OCI-LY7 (cell line): Measurements from ENCODE around the gene PRKN. TPM values are rescaled to one million over a fixed set of nuclear protein-coding genes. Genes with fewer than 3 reads are reported as not detected.

Experiments
- BruUV-seq: library from RNA; stranded (reverse); fragments of 400-500 nt; replicated peaks from 2 replicates; lab custom pipeline; 2021; lab: Mats Ljungman, UMichigan
- CTCF ChIA-PET: fragments of 300-600 bp; sonication (Branson Sonifier 250); formaldehyde crosslinking; loops from one replicate; lab custom pipeline; 2022; ENCODE audit warnings: antibody characterized with exemption; ENCODE audit not compliant: unreplicated experiment; lab: Charles Lee
- POLR2A ChIA-PET: fragments of 300-600 bp; sonication (Branson Sonifier 250); formaldehyde crosslinking; loops from one replicate; lab custom pipeline; 2022; ENCODE audit warnings: antibody characterized with exemption; lab: Charles Lee
- DNase-seq: peaks from one replicate; pipeline ENCODE4 v3.0.0-alpha.2; 2015; ENCODE audit warnings: low spot score
- H2AFZ ChIP-seq: fragments of 200-600 bp; sonication (generic), shearing (Covaris generic); 2 replicates; pipeline ENCODE4 v1.6.1; 2014; ENCODE audit warnings: mild to moderate bottlenecking, antibody characterized with exemption, low read length, moderate library complexity
- H3K27ac ChIP-seq: fragments of 200-600 bp; sonication (generic); 2 replicates; pipeline ENCODE4 v1.5.1; 2014; ENCODE audit warnings: mixed run types, low read depth, mild to moderate bottlenecking, moderate library complexity, low read length, inconsistent platforms; ENCODE audit not compliant: poor library complexity, severe bottlenecking
- H3K36me3 ChIP-seq: fragments of 200-600 bp; sonication (generic); 2 replicates; pipeline ENCODE4 v1.6.1; 2014; ENCODE audit warnings: mild to moderate bottlenecking, antibody characterized with exemption, low read length, moderate library complexity, mixed read lengths; ENCODE audit not compliant: insufficient read depth
- H3K4me1 ChIP-seq: fragments of 200-600 bp; sonication (generic); 2 replicates; pipeline ENCODE4 v1.5.1; 2014; ENCODE audit warnings: mild to moderate bottlenecking, low read length; ENCODE audit not compliant: insufficient read depth, poor library complexity, severe bottlenecking
- H3K4me2 ChIP-seq: fragments of 200-600 bp; sonication (generic); 2 replicates; pipeline ENCODE4 v1.6.1; 2014; ENCODE audit warnings: mild to moderate bottlenecking, low read length
- H3K4me3 ChIP-seq: fragments of 200-600 bp; sonication (generic); 2 replicates; pipeline ENCODE4 v1.5.1; 2014; ENCODE audit warnings: mild to moderate bottlenecking, low read depth, low read length; ENCODE audit not compliant: poor library complexity, severe bottlenecking
- H3K79me2 ChIP-seq: fragments of 200-600 bp; sonication (generic); 2 replicates; pipeline ENCODE4 v1.6.1; 2016; ENCODE audit warnings: low read depth, mild to moderate bottlenecking, low read length, moderate library complexity, mixed read lengths; ENCODE audit not compliant: insufficient read depth
- H3K9me2 ChIP-seq: fragments of 200-600 bp; sonication (generic); 2 replicates; pipeline ENCODE4 v1.6.1; 2016; ENCODE audit warnings: mild to moderate bottlenecking, low read length, mixed read lengths; ENCODE audit not compliant: insufficient read depth
- H3K9me3 ChIP-seq: fragments of 200-600 bp; sonication (generic); 2 replicates; pipeline ENCODE4 v1.6.1; 2014; ENCODE audit warnings: mild to moderate bottlenecking, mixed run types, low read length, mixed read lengths
- H4K20me1 ChIP-seq: fragments of 200-600 bp; sonication (generic); 2 replicates; pipeline ENCODE4 v1.6.1; 2014; ENCODE audit warnings: mild to moderate bottlenecking, antibody characterized with exemption, low read length, moderate library complexity, mixed read lengths; ENCODE audit not compliant: insufficient read depth
- EZH2phosphoT487 ChIP-seq: fragments of 200-600 bp; sonication (generic); IDR thresholded peaks from 2 replicates; pipeline ENCODE4 v1.6.1; 2018; ENCODE audit warnings: low read depth, borderline replicate concordance, mild to moderate bottlenecking, mixed run types, antibody characterized with exemption, low read length, moderate library complexity, mixed read lengths
- intact Hi-C: fragments of 100-400 bp; cut with micrococcal nuclease; formaldehyde crosslinking; loops from one replicate; pipeline ENCODE4 v1.10.0; 2022; ENCODE audit not compliant: unreplicated experiment
- total RNA-seq, 2 experiments: library from RNA; depleted of rRNA in 1 of 2; stranded (reverse); fragments of >200 nt in 1 of 2; shearing (Covaris generic) in 1 of 2; gene quantifications; 2 replicates each; pipeline ENCODE4 v1.2.3, GENCODE V29; 2014 to 2022
- TF ChIP-seq, protein P1 (sequence below): fragments of 200-600 bp; sonication (generic); conservative IDR thresholded peaks from 2 replicates; pipeline ENCODE4 v1.5.1; 2014; ENCODE audit warnings: mild to moderate bottlenecking, antibody characterized with exemption, low read length, moderate library complexity, mixed read lengths

PRKN gene
- total RNA-seq, 2 experiments from 2014 or later = 1.3 to 2.0 TPM

DNA sequence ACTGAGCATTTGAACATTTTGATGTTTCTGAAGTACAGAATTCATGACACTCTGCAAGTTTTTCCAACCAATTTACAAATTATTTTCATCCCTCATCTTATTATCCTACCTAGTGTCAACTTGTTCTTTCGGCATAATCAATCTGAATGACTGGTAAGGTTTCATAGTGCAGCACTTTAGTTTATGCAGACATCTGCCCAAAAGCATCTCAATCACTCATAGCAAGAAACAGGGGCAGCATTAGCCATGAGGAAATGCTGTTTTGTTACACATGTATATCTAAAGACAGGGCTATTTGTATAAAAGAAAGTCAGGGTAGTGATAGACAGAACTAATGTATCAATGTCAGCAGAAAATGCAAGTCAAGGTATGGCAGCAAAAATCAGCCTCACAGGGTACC, 1075.6 kb downstream of the PRKN start:
- POLR2A ChIA-PET = no interaction called here
- BruUV-seq = no TSS peak
- H3K4me2 ChIP-seq = no peak overlapping the region
- H3K4me1 ChIP-seq = no peaks in the 10 kb centered on the region
- H3K9me3 ChIP-seq = no peaks in the 10 kb centered on the region
- no peaks in the 10 kb centered on the region for H3K36me3 ChIP-seq
- TF ChIP-seq, protein P1, sequence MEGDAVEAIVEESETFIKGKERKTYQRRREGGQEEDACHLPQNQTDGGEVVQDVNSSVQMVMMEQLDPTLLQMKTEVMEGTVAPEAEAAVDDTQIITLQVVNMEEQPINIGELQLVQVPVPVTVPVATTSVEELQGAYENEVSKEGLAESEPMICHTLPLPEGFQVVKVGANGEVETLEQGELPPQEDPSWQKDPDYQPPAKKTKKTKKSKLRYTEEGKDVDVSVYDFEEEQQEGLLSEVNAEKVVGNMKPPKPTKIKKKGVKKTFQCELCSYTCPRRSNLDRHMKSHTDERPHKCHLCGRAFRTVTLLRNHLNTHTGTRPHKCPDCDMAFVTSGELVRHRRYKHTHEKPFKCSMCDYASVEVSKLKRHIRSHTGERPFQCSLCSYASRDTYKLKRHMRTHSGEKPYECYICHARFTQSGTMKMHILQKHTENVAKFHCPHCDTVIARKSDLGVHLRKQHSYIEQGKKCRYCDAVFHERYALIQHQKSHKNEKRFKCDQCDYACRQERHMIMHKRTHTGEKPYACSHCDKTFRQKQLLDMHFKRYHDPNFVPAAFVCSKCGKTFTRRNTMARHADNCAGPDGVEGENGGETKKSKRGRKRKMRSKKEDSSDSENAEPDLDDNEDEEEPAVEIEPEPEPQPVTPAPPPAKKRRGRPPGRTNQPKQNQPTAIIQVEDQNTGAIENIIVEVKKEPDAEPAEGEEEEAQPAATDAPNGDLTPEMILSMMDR = no peak
- no peak for TF ChIP-seq EZH2phosphoT487
- no peak overlapping the region for H3K27ac ChIP-seq
- no peaks in the 10 kb centered on the region for H3K9me2 ChIP-seq
- H3K4me3 ChIP-seq = no peak overlapping the region
- DNase-seq = no peak
- CTCF ChIA-PET = no interaction called here
- no peaks in the 10 kb centered on the region for H4K20me1 ChIP-seq
- H2AFZ ChIP-seq = no peak overlapping the region
- no peaks in the 10 kb centered on the region for H3K79me2 ChIP-seq
- intact Hi-C loops = no loop called here

DNA sequence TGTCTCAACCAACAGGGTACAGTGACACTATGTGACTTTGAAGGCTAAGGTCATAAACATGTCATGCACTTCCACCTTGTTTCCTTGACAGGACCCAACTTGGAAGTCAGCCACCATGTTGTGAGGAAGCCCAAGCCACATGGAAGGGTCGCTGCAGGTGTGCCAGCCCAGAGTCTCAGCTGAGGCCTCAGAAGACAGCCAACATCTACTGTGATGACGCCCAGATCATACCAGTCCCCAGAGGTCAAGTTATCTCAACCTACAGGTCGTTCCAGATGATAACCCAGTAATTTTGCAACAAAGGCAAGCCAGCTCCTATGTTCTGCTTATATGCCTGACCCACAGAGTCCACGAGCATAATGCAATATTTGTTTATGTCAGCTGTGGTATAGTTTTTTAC, 1077.7 kb downstream of the PRKN start:
- Histone ChIP-seq H2AFZ (no peak overlapping the region), H3K9me3 (no peaks in the 10 kb centered on the region), H3K4me2 (no peak overlapping the region), H4K20me1 (no peaks in the 10 kb centered on the region), H3K4me3 (no peak overlapping the region), H3K36me3 (no peaks in the 10 kb centered on the region), H3K4me1 (no peaks in the 10 kb centered on the region), H3K27ac (no peak overlapping the region), H3K9me2 (no peaks in the 10 kb centered on the region), H3K79me2 (no peaks in the 10 kb centered on the region)
- no peak for DNase-seq
- CTCF ChIA-PET = no interaction called here
- POLR2A ChIA-PET = no interaction called here
- BruUV-seq = no TSS peak
- TF ChIP-seq EZH2phosphoT487 = no peak
- TF ChIP-seq, protein P1 = no peak
- intact Hi-C loops = no loop called here

DNA sequence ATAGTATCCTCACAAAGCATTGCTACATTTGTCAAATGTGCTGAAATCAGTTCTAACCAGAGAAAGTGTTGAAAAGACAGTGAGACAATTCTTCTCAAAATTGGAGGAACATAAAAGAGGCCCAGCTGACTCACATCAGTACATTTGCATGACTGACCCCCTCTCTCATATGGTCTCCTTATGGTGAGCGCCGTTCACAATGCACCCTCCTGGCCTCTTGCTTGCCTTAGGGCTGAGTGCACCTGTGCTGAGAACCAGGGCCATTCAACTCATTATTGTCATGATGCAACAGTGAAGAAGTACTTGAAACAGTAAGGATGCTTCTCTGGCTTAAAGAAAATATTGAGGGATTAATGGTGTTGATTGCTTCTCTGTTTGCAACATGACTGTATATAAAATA, 1078.5 kb downstream of the PRKN start:
- no peak for DNase-seq
- no peak overlapping the region for H3K4me2 ChIP-seq
- no peak overlapping the region for H3K4me3 ChIP-seq
- no peaks in the 10 kb centered on the region for H4K20me1 ChIP-seq
- H3K27ac ChIP-seq = no peak overlapping the region
- TF ChIP-seq, protein P1 = no peak
- intact Hi-C loops = no loop called here
- H3K79me2 ChIP-seq = no peaks in the 10 kb centered on the region
- BruUV-seq = no TSS peak
- ChIA-PET CTCF (no interaction called here), POLR2A (no interaction called here)
- no peaks in the 10 kb centered on the region for H3K4me1 ChIP-seq
- H3K36me3 ChIP-seq = no peaks in the 10 kb centered on the region
- H3K9me3 ChIP-seq = no peaks in the 10 kb centered on the region
- H3K9me2 ChIP-seq = no peaks in the 10 kb centered on the region
- no peak overlapping the region for H2AFZ ChIP-seq
